ENCODE results near the gene FAM120B.

- TF ChIP-seq CTCF (IDR thresholded peaks at IDR 0.05): no peak
- no peak for TF ChIP-seq POLR2A (IDR thresholded peaks at IDR 0.05)
Observed at GRCh38 chr6:170258407-170258806, 48.2 kb upstream of the FAM120B start.
